Endothelial cell of umbilical vein (primary cell): ENCODE results near the gene SPRR3.
"Not testable (repeated sequence)": the region's sequence is repeated elsewhere in the genome, so short reads cannot be mapped to it uniquely, and the experiment has no call there.

ENCODE experiments used
- EZH2 ChIP-seq: IDR thresholded peaks from 2 replicates; pipeline ENCODE4 v1.6.1; 2012; ENCODE audit warnings: borderline replicate concordance, low read depth, mild to moderate bottlenecking, moderate library complexity, low read length, inconsistent platforms; ENCODE audit not compliant: severe bottlenecking
- FOS ChIP-seq: IDR thresholded peaks from 2 replicates; pipeline ENCODE4 v1.6.1; 2011; ENCODE audit warnings: mild to moderate bottlenecking, low read length, moderate library complexity, borderline replicate concordance; ENCODE audit not compliant: insufficient read depth
- JUN ChIP-seq: IDR thresholded peaks from 2 replicates; pipeline ENCODE4 v1.6.1; 2011; ENCODE audit warnings: borderline replicate concordance, low read depth; ENCODE audit not compliant: insufficient read length, insufficient read depth
- MYC ChIP-seq: IDR thresholded peaks from one replicate; pipeline ENCODE4 v1.6.1; 2011; ENCODE audit warnings: mild to moderate bottlenecking, low read depth, low read length
- POLR2A ChIP-seq: IDR thresholded peaks from 2 replicates; pipeline ENCODE4 v1.6.1; 2012; ENCODE audit warnings: low read depth, mild to moderate bottlenecking, control low read depth, low read length
- POLR2AphosphoS5 ChIP-seq: IDR thresholded peaks from 2 replicates; pipeline ENCODE4 v1.6.1; 2012; ENCODE audit warnings: low read depth, mild to moderate bottlenecking, control low read depth, low read length, moderate library complexity; ENCODE audit not compliant: insufficient read depth
- TF ChIP-seq, protein P1 (sequence below), 2 donors: IDR thresholded peaks; 1 replicate in 1 of 2; 2 replicates in 1 of 2; pipeline ENCODE4 v1.5.1; 2011; ENCODE audit warnings: low read length in 2 of 2, mild to moderate bottlenecking in 2 of 2, moderate library complexity in 2 of 2, control low read depth in 1 of 2, inconsistent platforms in 1 of 2, low read depth in 1 of 2; ENCODE audit not compliant: insufficient read depth in 1 of 2; ENCODE audit errors: extremely low read depth in 1 of 2
- TF ChIP-seq, protein P2 (sequence below): IDR thresholded peaks from 2 replicates; pipeline ENCODE4 v1.6.1; 2011; ENCODE audit not compliant: insufficient read depth, insufficient read length

DNA sequence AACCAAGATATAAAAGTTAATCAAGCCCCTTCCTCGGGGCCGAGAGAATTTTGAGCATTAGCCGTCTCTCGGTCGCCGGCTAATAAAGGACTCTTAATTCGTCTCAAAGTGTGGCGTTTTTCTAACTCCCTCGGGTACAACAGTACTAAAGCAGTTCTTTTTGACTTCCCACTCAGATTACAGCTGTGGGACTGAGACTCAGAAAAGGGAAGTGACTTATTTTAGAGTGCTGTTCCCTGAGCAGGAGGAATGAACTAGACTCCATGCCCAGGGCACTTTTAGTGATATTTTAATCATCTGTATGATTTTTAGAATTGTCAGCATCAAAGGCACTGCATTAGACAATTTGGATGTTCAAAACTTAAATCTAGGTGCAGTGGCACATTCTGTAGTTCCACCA lies 20.8 kb downstream of the SPRR3 start:
- TF ChIP-seq, protein P1, sequence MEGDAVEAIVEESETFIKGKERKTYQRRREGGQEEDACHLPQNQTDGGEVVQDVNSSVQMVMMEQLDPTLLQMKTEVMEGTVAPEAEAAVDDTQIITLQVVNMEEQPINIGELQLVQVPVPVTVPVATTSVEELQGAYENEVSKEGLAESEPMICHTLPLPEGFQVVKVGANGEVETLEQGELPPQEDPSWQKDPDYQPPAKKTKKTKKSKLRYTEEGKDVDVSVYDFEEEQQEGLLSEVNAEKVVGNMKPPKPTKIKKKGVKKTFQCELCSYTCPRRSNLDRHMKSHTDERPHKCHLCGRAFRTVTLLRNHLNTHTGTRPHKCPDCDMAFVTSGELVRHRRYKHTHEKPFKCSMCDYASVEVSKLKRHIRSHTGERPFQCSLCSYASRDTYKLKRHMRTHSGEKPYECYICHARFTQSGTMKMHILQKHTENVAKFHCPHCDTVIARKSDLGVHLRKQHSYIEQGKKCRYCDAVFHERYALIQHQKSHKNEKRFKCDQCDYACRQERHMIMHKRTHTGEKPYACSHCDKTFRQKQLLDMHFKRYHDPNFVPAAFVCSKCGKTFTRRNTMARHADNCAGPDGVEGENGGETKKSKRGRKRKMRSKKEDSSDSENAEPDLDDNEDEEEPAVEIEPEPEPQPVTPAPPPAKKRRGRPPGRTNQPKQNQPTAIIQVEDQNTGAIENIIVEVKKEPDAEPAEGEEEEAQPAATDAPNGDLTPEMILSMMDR (IDR thresholded peaks at IDR 0.05; ENCODE audit: extremely low read depth in 1 of 2, insufficient read depth in 1 of 2, low read depth in 1 of 2, low read length in 2 of 2) = not testable (repeated sequence)
- not testable (repeated sequence) for TF ChIP-seq POLR2AphosphoS5, POLR2A, MYC, EZH2, JUN, FOS
- TF ChIP-seq, protein P2, sequence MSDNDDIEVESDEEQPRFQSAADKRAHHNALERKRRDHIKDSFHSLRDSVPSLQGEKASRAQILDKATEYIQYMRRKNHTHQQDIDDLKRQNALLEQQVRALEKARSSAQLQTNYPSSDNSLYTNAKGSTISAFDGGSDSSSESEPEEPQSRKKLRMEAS = not testable (repeated sequence)
